Measurements from ENCODE around the gene KIAA1614. TPM values are rescaled to one million over a fixed set of nuclear protein-coding genes. Genes with fewer than 3 reads are reported as not detected.
A peak's percentile ranks its signal among the peaks of the same experiment; 100 is the strongest.

The KIAA1614 gene
- total RNA-seq, 1 experiment from 2014 or later, result 3.3 TPM

DNA sequence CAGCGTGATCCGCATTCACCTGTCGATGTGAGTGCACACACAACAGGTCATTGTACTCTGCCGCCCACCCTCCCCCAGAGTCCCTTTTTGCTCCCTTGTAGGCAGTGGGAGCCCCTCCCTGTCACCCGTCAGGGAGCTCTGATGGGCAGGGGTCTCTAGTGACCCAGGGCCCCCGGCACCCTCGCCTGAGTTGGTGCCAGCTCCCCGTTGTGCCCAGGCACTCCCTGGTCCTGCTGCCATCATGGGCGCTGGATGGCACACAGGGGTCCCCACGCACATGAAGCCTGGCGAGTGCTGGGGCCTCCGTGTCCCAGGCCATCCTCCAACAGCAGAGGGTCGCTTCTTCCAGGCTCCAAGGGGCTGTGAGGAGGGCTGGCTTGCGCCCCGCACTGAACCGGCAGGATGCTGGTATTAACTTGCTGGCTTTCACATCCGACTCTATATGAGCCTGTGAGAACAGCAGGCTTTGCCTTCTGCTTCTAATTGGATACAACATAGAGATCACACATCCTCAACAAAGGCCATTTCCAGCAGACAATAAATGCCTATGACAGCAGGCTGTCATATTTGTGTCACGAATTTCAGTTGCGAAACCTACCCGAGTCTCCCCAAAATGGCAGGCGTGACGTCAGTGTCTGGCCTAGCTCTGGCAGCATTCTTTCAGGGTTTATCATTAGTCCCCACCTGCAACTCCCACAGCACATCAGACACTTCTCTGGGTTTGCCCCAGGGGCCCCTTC, 35.4 kb downstream of the KIAA1614 start (continued):
- TF ChIP-seq, protein P1, sequence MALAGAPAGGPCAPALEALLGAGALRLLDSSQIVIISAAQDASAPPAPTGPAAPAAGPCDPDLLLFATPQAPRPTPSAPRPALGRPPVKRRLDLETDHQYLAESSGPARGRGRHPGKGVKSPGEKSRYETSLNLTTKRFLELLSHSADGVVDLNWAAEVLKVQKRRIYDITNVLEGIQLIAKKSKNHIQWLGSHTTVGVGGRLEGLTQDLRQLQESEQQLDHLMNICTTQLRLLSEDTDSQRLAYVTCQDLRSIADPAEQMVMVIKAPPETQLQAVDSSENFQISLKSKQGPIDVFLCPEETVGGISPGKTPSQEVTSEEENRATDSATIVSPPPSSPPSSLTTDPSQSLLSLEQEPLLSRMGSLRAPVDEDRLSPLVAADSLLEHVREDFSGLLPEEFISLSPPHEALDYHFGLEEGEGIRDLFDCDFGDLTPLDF (CRISPR knock-in tag; IDR thresholded peaks at IDR 0.05), result no peak
- TF ChIP-seq, protein P2, sequence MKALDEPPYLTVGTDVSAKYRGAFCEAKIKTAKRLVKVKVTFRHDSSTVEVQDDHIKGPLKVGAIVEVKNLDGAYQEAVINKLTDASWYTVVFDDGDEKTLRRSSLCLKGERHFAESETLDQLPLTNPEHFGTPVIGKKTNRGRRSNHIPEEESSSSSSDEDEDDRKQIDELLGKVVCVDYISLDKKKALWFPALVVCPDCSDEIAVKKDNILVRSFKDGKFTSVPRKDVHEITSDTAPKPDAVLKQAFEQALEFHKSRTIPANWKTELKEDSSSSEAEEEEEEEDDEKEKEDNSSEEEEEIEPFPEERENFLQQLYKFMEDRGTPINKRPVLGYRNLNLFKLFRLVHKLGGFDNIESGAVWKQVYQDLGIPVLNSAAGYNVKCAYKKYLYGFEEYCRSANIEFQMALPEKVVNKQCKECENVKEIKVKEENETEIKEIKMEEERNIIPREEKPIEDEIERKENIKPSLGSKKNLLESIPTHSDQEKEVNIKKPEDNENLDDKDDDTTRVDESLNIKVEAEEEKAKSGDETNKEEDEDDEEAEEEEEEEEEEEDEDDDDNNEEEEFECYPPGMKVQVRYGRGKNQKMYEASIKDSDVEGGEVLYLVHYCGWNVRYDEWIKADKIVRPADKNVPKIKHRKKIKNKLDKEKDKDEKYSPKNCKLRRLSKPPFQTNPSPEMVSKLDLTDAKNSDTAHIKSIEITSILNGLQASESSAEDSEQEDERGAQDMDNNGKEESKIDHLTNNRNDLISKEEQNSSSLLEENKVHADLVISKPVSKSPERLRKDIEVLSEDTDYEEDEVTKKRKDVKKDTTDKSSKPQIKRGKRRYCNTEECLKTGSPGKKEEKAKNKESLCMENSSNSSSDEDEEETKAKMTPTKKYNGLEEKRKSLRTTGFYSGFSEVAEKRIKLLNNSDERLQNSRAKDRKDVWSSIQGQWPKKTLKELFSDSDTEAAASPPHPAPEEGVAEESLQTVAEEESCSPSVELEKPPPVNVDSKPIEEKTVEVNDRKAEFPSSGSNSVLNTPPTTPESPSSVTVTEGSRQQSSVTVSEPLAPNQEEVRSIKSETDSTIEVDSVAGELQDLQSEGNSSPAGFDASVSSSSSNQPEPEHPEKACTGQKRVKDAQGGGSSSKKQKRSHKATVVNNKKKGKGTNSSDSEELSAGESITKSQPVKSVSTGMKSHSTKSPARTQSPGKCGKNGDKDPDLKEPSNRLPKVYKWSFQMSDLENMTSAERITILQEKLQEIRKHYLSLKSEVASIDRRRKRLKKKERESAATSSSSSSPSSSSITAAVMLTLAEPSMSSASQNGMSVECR (CRISPR knock-in tag; IDR thresholded peaks at IDR 0.05; ENCODE audit: borderline replicate concordance), result no peak
- TF ChIP-seq PRRX2 (CRISPR knock-in tag; IDR thresholded peaks at IDR 0.05), result no peak
- no peak for TF ChIP-seq ZNF396 (CRISPR knock-in tag; IDR thresholded peaks at IDR 0.05; ENCODE audit: borderline replicate concordance)

DNA sequence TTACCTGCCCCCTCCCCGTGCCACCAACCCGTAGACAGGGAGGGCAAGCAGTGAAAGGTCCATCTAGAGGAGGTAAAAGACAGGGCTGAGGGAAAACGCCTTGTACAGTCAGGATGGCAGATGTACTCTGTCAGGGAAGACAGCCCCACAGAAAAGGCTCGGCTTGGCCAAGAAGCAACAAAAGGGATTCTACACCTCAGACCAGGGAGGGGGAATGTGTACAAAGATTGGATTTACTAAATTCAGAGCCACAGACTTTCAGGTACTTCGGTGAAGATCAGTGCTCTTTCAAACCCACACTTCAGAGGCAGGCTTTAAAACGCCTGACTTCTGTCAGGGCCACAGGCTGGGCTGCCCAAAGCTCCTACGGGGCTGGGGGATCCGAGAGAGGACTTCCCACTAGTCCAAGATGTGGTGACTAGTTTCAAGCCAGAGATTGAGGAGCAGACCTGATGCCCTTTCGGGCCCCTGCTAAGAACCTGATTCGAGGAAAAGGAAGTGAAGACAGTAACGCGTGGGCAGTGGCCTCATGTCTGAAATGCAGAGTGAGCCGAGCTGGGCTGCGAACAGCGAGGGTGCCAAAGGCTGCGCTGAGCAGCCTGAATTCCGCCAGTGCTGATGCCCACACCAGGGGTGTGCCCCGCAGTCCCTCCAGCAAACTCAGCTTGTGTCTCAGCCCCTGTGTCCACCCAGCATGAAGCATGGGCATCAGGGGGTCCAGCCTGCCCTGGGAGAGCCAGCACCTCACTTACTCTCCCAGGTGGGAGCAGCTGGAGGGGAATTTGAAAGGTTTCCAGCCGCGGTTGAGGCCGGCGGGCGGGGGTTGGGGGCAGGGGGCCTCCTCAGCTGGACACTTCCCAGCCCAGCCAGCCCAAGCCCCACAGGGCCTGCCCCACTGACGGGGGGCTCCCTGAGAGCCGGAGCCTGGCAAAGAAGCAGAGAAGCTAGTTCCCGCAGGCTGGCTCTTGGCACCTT, 36.2 kb downstream of the KIAA1614 start:
- H3K4me3 Mint-ChIP-seq, result no peak overlapping the region
- H3K27me3 Mint-ChIP-seq (ENCODE audit: low read depth), result no peaks in the 10 kb centered on the region
- POLR2A ChIA-PET, result interaction anchor here (0.8 kb wide), 1 partner anchor 26 kb away, joined by 3 read pairs; no protein-coding TSS in a partner anchor
- peak overlapping the region; percentile 77; the same call in 1 of the 2 replicates for H3K27ac Mint-ChIP-seq
- ATAC-seq (no peak), DNase-seq (ENCODE audit: low spot score) (no peak)
- no peaks in the 10 kb centered on the region for H3K9me3 Mint-ChIP-seq
- H3K36me3 Mint-ChIP-seq, result no peaks in the 10 kb centered on the region; the same call in 1 of the 2 replicates
- CTCF ChIA-PET, result interaction anchor here (0.5 to 1.4 kb wide), 2 partner anchors 184 to 193 kb away, joined by 3 to 4 read pairs; no protein-coding TSS in a partner anchor
- TF ChIP-seq NFATC4 (CRISPR knock-in tag; IDR thresholded peaks at IDR 0.05) (no peak), NR3C1 (CRISPR knock-in tag; conservative IDR thresholded peaks at IDR 0.05; ENCODE audit: low read depth) (no peak), TEAD4 (CRISPR knock-in tag; IDR thresholded peaks at IDR 0.05) (no peak), FOXJ3 (CRISPR knock-in tag; IDR thresholded peaks at IDR 0.05; ENCODE audit: borderline replicate concordance) (no peak), HMGA2 (CRISPR knock-in tag; IDR thresholded peaks at IDR 0.05) (no peak), ZNF317 (CRISPR knock-in tag; IDR thresholded peaks at IDR 0.05; ENCODE audit: borderline replicate concordance, low read depth) (no peak), ESRRA (CRISPR knock-in tag; IDR thresholded peaks at IDR 0.05; ENCODE audit: borderline replicate concordance) (no peak), NFE2L1 (CRISPR knock-in tag; IDR thresholded peaks at IDR 0.05) (no peak), ZNF416 (CRISPR knock-in tag; IDR thresholded peaks at IDR 0.05) (no peak), MYBL2 (CRISPR knock-in tag; IDR thresholded peaks at IDR 0.05) (no peak), CREB1 (CRISPR knock-in tag; IDR thresholded peaks at IDR 0.05) (no peak)
- TF ChIP-seq, protein P3, sequence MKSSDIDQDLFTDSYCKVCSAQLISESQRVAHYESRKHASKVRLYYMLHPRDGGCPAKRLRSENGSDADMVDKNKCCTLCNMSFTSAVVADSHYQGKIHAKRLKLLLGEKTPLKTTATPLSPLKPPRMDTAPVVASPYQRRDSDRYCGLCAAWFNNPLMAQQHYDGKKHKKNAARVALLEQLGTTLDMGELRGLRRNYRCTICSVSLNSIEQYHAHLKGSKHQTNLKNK (CRISPR knock-in tag; IDR thresholded peaks at IDR 0.05), result no peak
- TF ChIP-seq, protein P4, sequence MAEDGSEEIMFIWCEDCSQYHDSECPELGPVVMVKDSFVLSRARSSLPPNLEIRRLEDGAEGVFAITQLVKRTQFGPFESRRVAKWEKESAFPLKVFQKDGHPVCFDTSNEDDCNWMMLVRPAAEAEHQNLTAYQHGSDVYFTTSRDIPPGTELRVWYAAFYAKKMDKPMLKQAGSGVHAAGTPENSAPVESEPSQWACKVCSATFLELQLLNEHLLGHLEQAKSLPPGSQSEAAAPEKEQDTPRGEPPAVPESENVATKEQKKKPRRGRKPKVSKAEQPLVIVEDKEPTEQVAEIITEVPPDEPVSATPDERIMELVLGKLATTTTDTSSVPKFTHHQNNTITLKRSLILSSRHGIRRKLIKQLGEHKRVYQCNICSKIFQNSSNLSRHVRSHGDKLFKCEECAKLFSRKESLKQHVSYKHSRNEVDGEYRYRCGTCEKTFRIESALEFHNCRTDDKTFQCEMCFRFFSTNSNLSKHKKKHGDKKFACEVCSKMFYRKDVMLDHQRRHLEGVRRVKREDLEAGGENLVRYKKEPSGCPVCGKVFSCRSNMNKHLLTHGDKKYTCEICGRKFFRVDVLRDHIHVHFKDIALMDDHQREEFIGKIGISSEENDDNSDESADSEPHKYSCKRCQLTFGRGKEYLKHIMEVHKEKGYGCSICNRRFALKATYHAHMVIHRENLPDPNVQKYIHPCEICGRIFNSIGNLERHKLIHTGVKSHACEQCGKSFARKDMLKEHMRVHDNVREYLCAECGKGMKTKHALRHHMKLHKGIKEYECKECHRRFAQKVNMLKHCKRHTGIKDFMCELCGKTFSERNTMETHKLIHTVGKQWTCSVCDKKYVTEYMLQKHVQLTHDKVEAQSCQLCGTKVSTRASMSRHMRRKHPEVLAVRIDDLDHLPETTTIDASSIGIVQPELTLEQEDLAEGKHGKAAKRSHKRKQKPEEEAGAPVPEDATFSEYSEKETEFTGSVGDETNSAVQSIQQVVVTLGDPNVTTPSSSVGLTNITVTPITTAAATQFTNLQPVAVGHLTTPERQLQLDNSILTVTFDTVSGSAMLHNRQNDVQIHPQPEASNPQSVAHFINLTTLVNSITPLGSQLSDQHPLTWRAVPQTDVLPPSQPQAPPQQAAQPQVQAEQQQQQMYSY (CRISPR knock-in tag; IDR thresholded peaks at IDR 0.05), result no peak
- TF ChIP-seq, protein P5, sequence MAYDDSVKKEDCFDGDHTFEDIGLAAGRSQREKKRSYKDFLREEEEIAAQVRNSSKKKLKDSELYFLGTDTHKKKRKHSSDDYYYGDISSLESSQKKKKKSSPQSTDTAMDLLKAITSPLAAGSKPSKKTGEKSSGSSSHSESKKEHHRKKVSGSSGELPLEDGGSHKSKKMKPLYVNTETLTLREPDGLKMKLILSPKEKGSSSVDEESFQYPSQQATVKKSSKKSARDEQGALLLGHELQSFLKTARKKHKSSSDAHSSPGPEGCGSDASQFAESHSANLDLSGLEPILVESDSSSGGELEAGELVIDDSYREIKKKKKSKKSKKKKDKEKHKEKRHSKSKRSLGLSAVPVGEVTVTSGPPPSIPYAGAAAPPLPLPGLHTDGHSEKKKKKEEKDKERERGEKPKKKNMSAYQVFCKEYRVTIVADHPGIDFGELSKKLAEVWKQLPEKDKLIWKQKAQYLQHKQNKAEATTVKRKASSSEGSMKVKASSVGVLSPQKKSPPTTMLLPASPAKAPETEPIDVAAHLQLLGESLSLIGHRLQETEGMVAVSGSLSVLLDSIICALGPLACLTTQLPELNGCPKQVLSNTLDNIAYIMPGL (CRISPR knock-in tag; IDR thresholded peaks at IDR 0.05), result no peak
- TF ChIP-seq, protein P6, sequence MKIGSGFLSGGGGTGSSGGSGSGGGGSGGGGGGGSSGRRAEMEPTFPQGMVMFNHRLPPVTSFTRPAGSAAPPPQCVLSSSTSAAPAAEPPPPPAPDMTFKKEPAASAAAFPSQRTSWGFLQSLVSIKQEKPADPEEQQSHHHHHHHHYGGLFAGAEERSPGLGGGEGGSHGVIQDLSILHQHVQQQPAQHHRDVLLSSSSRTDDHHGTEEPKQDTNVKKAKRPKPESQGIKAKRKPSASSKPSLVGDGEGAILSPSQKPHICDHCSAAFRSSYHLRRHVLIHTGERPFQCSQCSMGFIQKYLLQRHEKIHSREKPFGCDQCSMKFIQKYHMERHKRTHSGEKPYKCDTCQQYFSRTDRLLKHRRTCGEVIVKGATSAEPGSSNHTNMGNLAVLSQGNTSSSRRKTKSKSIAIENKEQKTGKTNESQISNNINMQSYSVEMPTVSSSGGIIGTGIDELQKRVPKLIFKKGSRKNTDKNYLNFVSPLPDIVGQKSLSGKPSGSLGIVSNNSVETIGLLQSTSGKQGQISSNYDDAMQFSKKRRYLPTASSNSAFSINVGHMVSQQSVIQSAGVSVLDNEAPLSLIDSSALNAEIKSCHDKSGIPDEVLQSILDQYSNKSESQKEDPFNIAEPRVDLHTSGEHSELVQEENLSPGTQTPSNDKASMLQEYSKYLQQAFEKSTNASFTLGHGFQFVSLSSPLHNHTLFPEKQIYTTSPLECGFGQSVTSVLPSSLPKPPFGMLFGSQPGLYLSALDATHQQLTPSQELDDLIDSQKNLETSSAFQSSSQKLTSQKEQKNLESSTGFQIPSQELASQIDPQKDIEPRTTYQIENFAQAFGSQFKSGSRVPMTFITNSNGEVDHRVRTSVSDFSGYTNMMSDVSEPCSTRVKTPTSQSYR (CRISPR knock-in tag; IDR thresholded peaks at IDR 0.05), result no peak
- H3K4me1 Mint-ChIP-seq, result peaks cover 3% of the 10 kb centered on the region; the same call in 1 of the 2 replicates
